ENCODE results near the gene CYP27A1.

DNA sequence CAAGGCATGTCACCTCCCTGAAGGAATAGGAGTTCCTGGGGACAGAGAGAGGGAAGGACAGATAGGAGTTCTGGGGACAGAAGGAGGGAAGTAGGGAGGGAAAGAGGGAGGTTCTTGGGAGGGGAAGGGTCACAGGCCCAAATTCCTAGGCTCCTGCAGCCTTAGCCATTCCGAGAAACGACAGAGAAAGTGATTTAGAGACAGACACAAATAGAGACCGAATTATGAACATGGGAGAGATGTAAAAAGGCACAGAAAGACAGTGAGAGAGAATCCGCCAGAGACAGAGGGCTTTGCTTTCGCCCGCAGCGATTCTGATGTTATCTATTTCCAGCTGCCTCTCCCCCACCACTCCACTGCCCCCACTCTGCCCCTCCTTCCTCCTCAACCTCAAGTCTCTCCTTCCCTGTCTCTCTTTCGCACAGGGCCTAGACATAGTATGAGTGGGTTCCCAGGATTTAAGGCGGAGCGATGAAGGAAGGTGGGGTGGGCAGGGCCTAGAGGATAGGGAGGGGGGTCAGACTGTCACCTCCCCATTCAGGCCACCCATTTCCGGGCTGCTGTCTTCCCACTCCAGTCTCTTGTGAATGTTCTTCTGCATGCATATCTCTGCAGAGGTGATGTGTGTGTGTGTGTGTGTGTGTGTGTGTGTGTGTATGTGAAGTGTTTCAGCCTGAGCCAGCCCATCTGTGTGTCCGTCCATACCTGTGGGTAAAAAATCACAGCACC lies 74.4 kb downstream of the CYP27A1 start:
- TF ChIP-seq, protein P1, sequence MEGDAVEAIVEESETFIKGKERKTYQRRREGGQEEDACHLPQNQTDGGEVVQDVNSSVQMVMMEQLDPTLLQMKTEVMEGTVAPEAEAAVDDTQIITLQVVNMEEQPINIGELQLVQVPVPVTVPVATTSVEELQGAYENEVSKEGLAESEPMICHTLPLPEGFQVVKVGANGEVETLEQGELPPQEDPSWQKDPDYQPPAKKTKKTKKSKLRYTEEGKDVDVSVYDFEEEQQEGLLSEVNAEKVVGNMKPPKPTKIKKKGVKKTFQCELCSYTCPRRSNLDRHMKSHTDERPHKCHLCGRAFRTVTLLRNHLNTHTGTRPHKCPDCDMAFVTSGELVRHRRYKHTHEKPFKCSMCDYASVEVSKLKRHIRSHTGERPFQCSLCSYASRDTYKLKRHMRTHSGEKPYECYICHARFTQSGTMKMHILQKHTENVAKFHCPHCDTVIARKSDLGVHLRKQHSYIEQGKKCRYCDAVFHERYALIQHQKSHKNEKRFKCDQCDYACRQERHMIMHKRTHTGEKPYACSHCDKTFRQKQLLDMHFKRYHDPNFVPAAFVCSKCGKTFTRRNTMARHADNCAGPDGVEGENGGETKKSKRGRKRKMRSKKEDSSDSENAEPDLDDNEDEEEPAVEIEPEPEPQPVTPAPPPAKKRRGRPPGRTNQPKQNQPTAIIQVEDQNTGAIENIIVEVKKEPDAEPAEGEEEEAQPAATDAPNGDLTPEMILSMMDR (IDR thresholded peaks at IDR 0.05; ENCODE audit: low read depth, low read length) = no peak
- TF ChIP-seq POLR2A (IDR thresholded peaks at IDR 0.05; ENCODE audit: extremely low read depth, insufficient read length) (no peak), MAX (IDR thresholded peaks at IDR 0.05; ENCODE audit: low read depth, low read length) (no peak)

All from NB4 (cell line).